Kidney glomerular epithelial cell (primary cell): Measurements from ENCODE around the gene UXS1.

ENCODE experiments used
- DNase-seq: peaks from one replicate; lab custom pipeline; 2025; lab: John Stamatoyannopoulos, UW

Gene UXS1

GRCh38 chr2:106044859-106045258 lies 149.2 kb downstream of the UXS1 start:
- no peak for DNase-seq

- DNase-seq = no peak
Measured at GRCh38 chr2:106044021-106044420, 150.1 kb downstream of the UXS1 start.
